HEK293 (cell line): ENCODE data around the gene TAC4.

Experiments
- AEBP2 ChIP-seq: fragments of 450-650 bp; formaldehyde crosslinking; IDR thresholded peaks from 2 replicates; pipeline ENCODE4 v1.5.1; 2016; ENCODE audit warnings: missing biosample characterization, missing genetic modification characterization, borderline replicate concordance
- BCL11A ChIP-seq: fragments of 450-650 bp; formaldehyde crosslinking; IDR thresholded peaks from 2 replicates; pipeline ENCODE4 v1.5.1; 2016; ENCODE audit warnings: low read depth, missing biosample characterization, missing genetic modification characterization
- GFI1B ChIP-seq: fragments of 450-650 bp; formaldehyde crosslinking; IDR thresholded peaks from 2 replicates; pipeline ENCODE4 v1.5.1; 2016; ENCODE audit warnings: missing biosample characterization, missing genetic modification characterization
- GLI2 ChIP-seq: fragments of 450-650 bp; formaldehyde crosslinking; IDR thresholded peaks from 2 replicates; pipeline ENCODE4; 2017; ENCODE audit warnings: missing biosample characterization, missing genetic modification characterization, low read depth, borderline replicate concordance
- HOXA7 ChIP-seq: sonication (generic); formaldehyde crosslinking; IDR thresholded peaks from 2 replicates; pipeline ENCODE4 v1.8.1; 2022; ENCODE audit warnings: missing genetic modification reagents, borderline replicate concordance
- KLF7 ChIP-seq: fragments of 450-650 bp; formaldehyde crosslinking; IDR thresholded peaks from 2 replicates; pipeline ENCODE4 v1.5.1; 2016; ENCODE audit warnings: missing biosample characterization, missing genetic modification characterization, borderline replicate concordance
- PRDM10 ChIP-seq: fragments of 450-650 bp; formaldehyde crosslinking; IDR thresholded peaks from 2 replicates; pipeline ENCODE4 v1.5.1; 2016; ENCODE audit warnings: missing biosample characterization, missing genetic modification characterization
- SALL2 ChIP-seq: fragments of 450-650 bp; formaldehyde crosslinking; IDR thresholded peaks from 2 replicates; pipeline ENCODE4 v1.5.0; 2017; ENCODE audit warnings: missing biosample characterization, mild to moderate bottlenecking, missing genetic modification characterization, borderline replicate concordance
- SETDB1 ChIP-seq: IDR thresholded peaks from one replicate; pipeline ENCODE4 v1.6.1; 2017; ENCODE audit warnings: mild to moderate bottlenecking, low read length, moderate library complexity, mixed read lengths; ENCODE audit not compliant: insufficient read length
- ZBTB7A ChIP-seq: fragments of 450-650 bp; formaldehyde crosslinking; IDR thresholded peaks from 2 replicates; pipeline ENCODE4 v1.5.1; 2016; ENCODE audit warnings: low read depth, missing biosample characterization, missing genetic modification characterization
- ZBTB8A ChIP-seq: fragments of 450-650 bp; formaldehyde crosslinking; IDR thresholded peaks from 2 replicates; pipeline ENCODE4 v1.5.1; 2016; ENCODE audit warnings: missing biosample characterization, missing genetic modification characterization
- ZNF121 ChIP-seq: fragments of 450-650 bp; formaldehyde crosslinking; IDR thresholded peaks from 2 replicates; pipeline ENCODE4 v1.5.1; 2016; ENCODE audit warnings: missing biosample characterization, missing genetic modification characterization
- ZNF175 ChIP-seq: fragments of 450-650 bp; formaldehyde crosslinking; IDR thresholded peaks from 2 replicates; pipeline ENCODE4 v1.5.1; 2016; ENCODE audit warnings: missing biosample characterization, missing genetic modification characterization
- ZNF221 ChIP-seq: fragments of 450-650 bp; formaldehyde crosslinking; IDR thresholded peaks from 2 replicates; pipeline ENCODE4 v1.5.1; 2017; ENCODE audit warnings: missing biosample characterization, missing genetic modification characterization, borderline replicate concordance
- ZNF239 ChIP-seq: fragments of 450-650 bp; formaldehyde crosslinking; IDR thresholded peaks from 2 replicates; pipeline ENCODE4 v1.5.1; 2016; ENCODE audit warnings: missing biosample characterization, missing genetic modification characterization
- ZNF26 ChIP-seq: fragments of 450-650 bp; formaldehyde crosslinking; IDR thresholded peaks from 2 replicates; pipeline ENCODE4 v1.5.1; 2016; ENCODE audit warnings: missing biosample characterization, missing genetic modification characterization
- ZNF274 ChIP-seq, 2 experiments: fragments of 200-500 bp in 1 of 2; fragments of 450-650 bp in 1 of 2; sonication (Bioruptor generic) in 1 of 2; formaldehyde crosslinking in 1 of 2; IDR thresholded peaks; 2 replicates each; pipeline versions ENCODE4 v1.5.1 to v1.6.1; 2014 to 2016; ENCODE audit warnings: borderline replicate concordance in 1 of 2, inconsistent platforms in 1 of 2, low read length in 1 of 2, missing biosample characterization in 1 of 2, missing genetic modification characterization in 1 of 2
- ZNF354C ChIP-seq: fragments of 450-650 bp; formaldehyde crosslinking; IDR thresholded peaks from 2 replicates; pipeline ENCODE4 v1.5.1; 2016; ENCODE audit warnings: missing biosample characterization, missing genetic modification characterization, low read depth, borderline replicate concordance
- ZNF366 ChIP-seq: fragments of 450-650 bp; formaldehyde crosslinking; conservative IDR thresholded peaks from 2 replicates; pipeline ENCODE4 v1.5.1; 2016; ENCODE audit warnings: missing biosample characterization, missing genetic modification characterization
- ZNF544 ChIP-seq: fragments of 450-650 bp; formaldehyde crosslinking; IDR thresholded peaks from 2 replicates; pipeline ENCODE4 v1.5.0; 2017; ENCODE audit warnings: missing biosample characterization, missing genetic modification characterization
- ZNF548 ChIP-seq: fragments of 450-650 bp; formaldehyde crosslinking; IDR thresholded peaks from 2 replicates; pipeline ENCODE4 v1.5.1; 2016; ENCODE audit warnings: missing biosample characterization, missing genetic modification characterization
- ZNF571 ChIP-seq: fragments of 450-650 bp; formaldehyde crosslinking; IDR thresholded peaks from 2 replicates; pipeline ENCODE4 v1.5.0; 2017; ENCODE audit warnings: missing biosample characterization, missing genetic modification characterization
- ZNF677 ChIP-seq: fragments of 450-650 bp; IDR thresholded peaks from 2 replicates; pipeline ENCODE4 v1.5.0; 2018; ENCODE audit warnings: missing biosample characterization, mild to moderate bottlenecking, missing genetic modification characterization, moderate library complexity
- ZNF747 ChIP-seq: fragments of 450-650 bp; formaldehyde crosslinking; IDR thresholded peaks from 2 replicates; pipeline ENCODE4 v1.5.1; 2016; ENCODE audit warnings: missing biosample characterization, missing genetic modification characterization
- ZNF76 ChIP-seq: fragments of 450-650 bp; formaldehyde crosslinking; IDR thresholded peaks from 2 replicates; pipeline ENCODE4; 2016; ENCODE audit warnings: low read depth, missing biosample characterization, missing genetic modification characterization, borderline replicate concordance
- ZNF768 ChIP-seq: fragments of 450-650 bp; formaldehyde crosslinking; IDR thresholded peaks from 2 replicates; pipeline ENCODE4 v1.5.1; 2018; ENCODE audit warnings: missing biosample characterization, mild to moderate bottlenecking, missing genetic modification characterization
- ZNF785 ChIP-seq: fragments of 450-650 bp; formaldehyde crosslinking; IDR thresholded peaks from 2 replicates; pipeline ENCODE4 v1.5.1; 2016; ENCODE audit warnings: missing biosample characterization, missing genetic modification characterization
- ZNF792 ChIP-seq: fragments of 450-650 bp; formaldehyde crosslinking; IDR thresholded peaks from 2 replicates; pipeline ENCODE4 v1.5.1; 2016; ENCODE audit warnings: missing biosample characterization, missing genetic modification characterization
- ZNF843 ChIP-seq: fragments of 450-650 bp; formaldehyde crosslinking; IDR thresholded peaks from 2 replicates; pipeline ENCODE4 v1.5.1; 2016; ENCODE audit warnings: missing biosample characterization, missing genetic modification characterization
- ZSCAN16 ChIP-seq: fragments of 450-650 bp; formaldehyde crosslinking; IDR thresholded peaks from 2 replicates; pipeline ENCODE4 v1.5.1; 2016; ENCODE audit warnings: missing biosample characterization, missing genetic modification characterization
- ZSCAN30 ChIP-seq: fragments of 450-650 bp; IDR thresholded peaks from 2 replicates; pipeline ENCODE4 v1.5.1; 2018; ENCODE audit warnings: missing biosample characterization, mild to moderate bottlenecking, missing genetic modification characterization, moderate library complexity
- TF ChIP-seq, protein P1 (sequence below): fragments of 450-650 bp; formaldehyde crosslinking; IDR thresholded peaks from 2 replicates; pipeline ENCODE4 v1.5.1; 2016; ENCODE audit warnings: missing biosample characterization, missing genetic modification characterization

Gene TAC4

GRCh38 chr17:49851387-49852291 lies 3.8 kb upstream of the TAC4 start (continued):
- no peak for TF ChIP-seq ZNF26 (tag by site-specific recombination)
- TF ChIP-seq ZNF792 (tag by site-specific recombination): peak; percentile 23; the same call in 1 of the 2 replicates
- no peak for TF ChIP-seq ZNF76
- TF ChIP-seq SETDB1: no peak
- TF ChIP-seq ZNF221 (tag by site-specific recombination): no peak
- TF ChIP-seq ZNF544 (tag by site-specific recombination): no peak
- TF ChIP-seq ZNF239 (tag by site-specific recombination): no peak
- TF ChIP-seq ZNF785 (tag by site-specific recombination): 0 out of 2 replicates have a peak, but pooled peaks have one; percentile 55
- TF ChIP-seq GLI2 (tag by site-specific recombination): no peak
- no peak for TF ChIP-seq HOXA7
- TF ChIP-seq, protein P1, sequence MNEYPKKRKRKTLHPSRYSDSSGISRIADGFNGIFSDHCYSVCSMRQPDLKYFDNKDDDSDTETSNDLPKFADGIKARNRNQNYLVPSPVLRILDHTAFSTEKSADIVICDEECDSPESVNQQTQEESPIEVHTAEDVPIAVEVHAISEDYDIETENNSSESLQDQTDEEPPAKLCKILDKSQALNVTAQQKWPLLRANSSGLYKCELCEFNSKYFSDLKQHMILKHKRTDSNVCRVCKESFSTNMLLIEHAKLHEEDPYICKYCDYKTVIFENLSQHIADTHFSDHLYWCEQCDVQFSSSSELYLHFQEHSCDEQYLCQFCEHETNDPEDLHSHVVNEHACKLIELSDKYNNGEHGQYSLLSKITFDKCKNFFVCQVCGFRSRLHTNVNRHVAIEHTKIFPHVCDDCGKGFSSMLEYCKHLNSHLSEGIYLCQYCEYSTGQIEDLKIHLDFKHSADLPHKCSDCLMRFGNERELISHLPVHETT: no peak
- TF ChIP-seq ZNF274 (IDR thresholded peaks at IDR 0.05; ENCODE audit: low read length): no peak
- TF ChIP-seq ZNF274 (tag by site-specific recombination; IDR thresholded peaks at IDR 0.05; ENCODE audit: borderline replicate concordance): no peak
- no peak for TF ChIP-seq ZNF366 (tag by site-specific recombination)
- peak; percentile 83 for TF ChIP-seq PRDM10 (tag by site-specific recombination)
- no peak for TF ChIP-seq ZNF571 (tag by site-specific recombination)
- TF ChIP-seq ZBTB7A (tag by site-specific recombination): 0 out of 2 replicates have a peak, but pooled peaks have one; percentile 44
- TF ChIP-seq KLF7: no peak
- TF ChIP-seq GFI1B (tag by site-specific recombination): 0 out of 2 replicates have a peak, but pooled peaks have one; percentile 18
- no peak for TF ChIP-seq AEBP2 (tag by site-specific recombination)
- TF ChIP-seq ZSCAN16: no peak
- no peak for TF ChIP-seq SALL2
- 0 out of 2 replicates have a peak, but pooled peaks have one; percentile 25 for TF ChIP-seq ZSCAN30 (tag by site-specific recombination)
- no peak for TF ChIP-seq ZNF747
- no peak for TF ChIP-seq ZNF548 (tag by site-specific recombination)
- TF ChIP-seq ZNF768 (tag by site-specific recombination): peak; percentile 91; the same call in 1 of the 2 replicates
- peak; percentile 67 for TF ChIP-seq ZBTB8A (tag by site-specific recombination)
- TF ChIP-seq ZNF121 (tag by site-specific recombination): peak; percentile 56; the same call in 1 of the 2 replicates
- no peak for TF ChIP-seq ZNF354C
- no peak for TF ChIP-seq ZNF175 (tag by site-specific recombination)
- no peak for TF ChIP-seq ZNF843 (tag by site-specific recombination)
- no peak for TF ChIP-seq ZNF677 (tag by site-specific recombination)
- peak; percentile 65; the same call in 1 of the 2 replicates for TF ChIP-seq BCL11A (tag by site-specific recombination)
